Prostate gland (tissue), 2 donors: ENCODE measurements around the gene AKR7A2.

Experiments
- POLR2AphosphoS5 ChIP-seq: sonication (generic); formaldehyde crosslinking; IDR thresholded peaks from one replicate; pipeline ENCODE4 v1.6.1; 2017; ENCODE audit warnings: antibody characterized with exemption
- TF ChIP-seq, protein P1 (sequence below), 4 experiments: fragments of 200-600 bp in 2 of 4; fragments of 450-650 bp in 2 of 4; sonication (generic) in 2 of 4; IDR thresholded peaks; 1 replicate in 3 of 4; 2 replicates in 1 of 4; pipeline ENCODE4 v1.5.1; 2016 to 2019; ENCODE audit warnings: antibody characterized with exemption in 4 of 4, mild to moderate bottlenecking in 2 of 4, moderate library complexity in 2 of 4

DNA sequence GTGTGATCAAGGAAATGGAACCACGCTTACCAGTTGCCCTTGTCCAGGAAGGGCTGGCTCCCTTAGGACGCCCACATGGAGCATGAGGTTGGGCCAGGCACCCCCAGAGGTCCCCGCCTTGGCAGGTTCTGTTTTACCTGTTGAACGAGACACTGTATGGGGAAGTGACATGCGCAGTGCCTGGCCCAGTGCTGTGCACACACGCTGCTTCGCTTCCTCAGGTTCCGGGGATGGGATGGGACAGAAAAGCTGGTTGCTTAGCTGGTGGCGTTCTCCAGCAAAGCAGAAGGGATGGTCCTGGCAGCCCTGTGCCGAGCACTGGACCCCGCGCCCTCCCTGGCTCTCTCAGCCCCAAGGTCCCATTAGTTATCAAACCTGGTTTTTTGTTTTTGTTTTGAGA is 20.9 kb upstream of the AKR7A2 start:
- TF ChIP-seq, protein P1, sequence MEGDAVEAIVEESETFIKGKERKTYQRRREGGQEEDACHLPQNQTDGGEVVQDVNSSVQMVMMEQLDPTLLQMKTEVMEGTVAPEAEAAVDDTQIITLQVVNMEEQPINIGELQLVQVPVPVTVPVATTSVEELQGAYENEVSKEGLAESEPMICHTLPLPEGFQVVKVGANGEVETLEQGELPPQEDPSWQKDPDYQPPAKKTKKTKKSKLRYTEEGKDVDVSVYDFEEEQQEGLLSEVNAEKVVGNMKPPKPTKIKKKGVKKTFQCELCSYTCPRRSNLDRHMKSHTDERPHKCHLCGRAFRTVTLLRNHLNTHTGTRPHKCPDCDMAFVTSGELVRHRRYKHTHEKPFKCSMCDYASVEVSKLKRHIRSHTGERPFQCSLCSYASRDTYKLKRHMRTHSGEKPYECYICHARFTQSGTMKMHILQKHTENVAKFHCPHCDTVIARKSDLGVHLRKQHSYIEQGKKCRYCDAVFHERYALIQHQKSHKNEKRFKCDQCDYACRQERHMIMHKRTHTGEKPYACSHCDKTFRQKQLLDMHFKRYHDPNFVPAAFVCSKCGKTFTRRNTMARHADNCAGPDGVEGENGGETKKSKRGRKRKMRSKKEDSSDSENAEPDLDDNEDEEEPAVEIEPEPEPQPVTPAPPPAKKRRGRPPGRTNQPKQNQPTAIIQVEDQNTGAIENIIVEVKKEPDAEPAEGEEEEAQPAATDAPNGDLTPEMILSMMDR (IDR thresholded peaks at IDR 0.05), result no peak
- TF ChIP-seq POLR2AphosphoS5, result no peak
